IPS-18a (cell line): Measurements from ENCODE around the gene LRRC75B.

ENCODE experiments used
- H3K27ac ChIP-seq: one replicate; pipeline ENCODE4 v1.5.1; 2013; ENCODE audit warnings: low read length
- H3K27me3 ChIP-seq: one replicate; pipeline ENCODE4 v1.6.1; 2013; ENCODE audit warnings: mild to moderate bottlenecking, low read length; ENCODE audit not compliant: control insufficient read depth, insufficient read depth
- H3K36me3 ChIP-seq: one replicate; pipeline ENCODE4 v1.6.1; 2013; ENCODE audit warnings: low read depth, low read length; ENCODE audit not compliant: control insufficient read depth
- H3K4me1 ChIP-seq: one replicate; pipeline ENCODE4 v1.6.1; 2013; ENCODE audit warnings: low read depth, low read length; ENCODE audit not compliant: control insufficient read depth
- H3K4me3 ChIP-seq: one replicate; pipeline ENCODE4 v1.5.1; 2013; ENCODE audit warnings: low read length
- H3K9ac ChIP-seq: one replicate; pipeline ENCODE4 v1.6.1; 2013; ENCODE audit warnings: mild to moderate bottlenecking, low read length, moderate library complexity
- H3K9me3 ChIP-seq: one replicate; pipeline ENCODE4 v1.6.1; 2013; ENCODE audit warnings: low read depth, low read length; ENCODE audit not compliant: control insufficient read depth

Gene LRRC75B

DNA sequence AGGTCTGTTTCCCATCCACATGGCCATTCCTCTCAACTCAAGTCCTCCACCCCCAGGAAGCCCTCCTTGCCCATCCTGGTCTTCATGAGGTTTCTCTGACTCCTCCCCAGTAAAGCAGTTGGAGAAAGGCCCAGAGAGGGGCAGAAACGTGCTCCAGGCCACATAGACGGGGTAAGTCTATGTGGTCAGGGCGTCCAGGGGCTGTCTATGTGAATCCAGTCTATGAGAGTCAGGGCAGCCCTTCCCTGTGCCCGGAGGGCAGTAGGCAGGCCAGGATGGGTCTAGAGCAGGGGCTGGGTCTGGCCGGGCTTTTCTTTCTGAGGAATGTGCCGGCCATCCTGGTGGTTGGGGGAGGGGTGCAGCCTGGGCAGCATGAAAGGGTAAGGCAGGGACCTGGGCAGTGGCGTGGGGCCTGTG lies 49.7 kb downstream of the LRRC75B start:
- Histone ChIP-seq H3K27me3 (no peaks in the 10 kb centered on the region), H3K36me3 (peaks cover 56% of the 10 kb centered on the region), H3K27ac (no peak overlapping the region), H3K4me3 (no peak overlapping the region), H3K9me3 (no peaks in the 10 kb centered on the region), H3K4me1 (no peaks in the 10 kb centered on the region), H3K9ac (no peak overlapping the region)

DNA sequence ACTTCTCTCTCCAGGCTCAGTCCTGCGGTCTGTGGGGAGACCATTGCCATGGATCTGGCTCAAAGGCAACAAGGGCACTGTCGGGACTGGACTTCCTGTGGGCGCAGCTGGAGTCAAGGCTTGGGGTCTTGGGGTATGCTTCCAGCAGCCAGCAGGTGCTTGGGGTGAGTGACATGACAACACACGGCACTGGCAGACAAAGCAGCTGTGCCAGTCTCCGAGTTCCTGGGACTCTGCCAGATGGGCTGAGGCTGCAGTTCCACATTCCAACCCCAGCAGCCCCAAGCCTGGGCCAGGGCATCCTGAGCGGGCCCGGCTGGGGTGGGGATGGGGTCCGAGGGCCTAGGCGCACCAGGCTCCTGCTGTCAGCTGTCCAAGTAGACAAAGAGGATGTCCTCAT lies 50.2 kb downstream of the LRRC75B start:
- Histone ChIP-seq H3K36me3 (peaks cover 51% of the 10 kb centered on the region), H3K27ac (no peak overlapping the region), H3K9ac (no peak overlapping the region), H3K9me3 (no peaks in the 10 kb centered on the region), H3K4me1 (no peaks in the 10 kb centered on the region), H3K4me3 (no peak overlapping the region), H3K27me3 (no peaks in the 10 kb centered on the region)

DNA sequence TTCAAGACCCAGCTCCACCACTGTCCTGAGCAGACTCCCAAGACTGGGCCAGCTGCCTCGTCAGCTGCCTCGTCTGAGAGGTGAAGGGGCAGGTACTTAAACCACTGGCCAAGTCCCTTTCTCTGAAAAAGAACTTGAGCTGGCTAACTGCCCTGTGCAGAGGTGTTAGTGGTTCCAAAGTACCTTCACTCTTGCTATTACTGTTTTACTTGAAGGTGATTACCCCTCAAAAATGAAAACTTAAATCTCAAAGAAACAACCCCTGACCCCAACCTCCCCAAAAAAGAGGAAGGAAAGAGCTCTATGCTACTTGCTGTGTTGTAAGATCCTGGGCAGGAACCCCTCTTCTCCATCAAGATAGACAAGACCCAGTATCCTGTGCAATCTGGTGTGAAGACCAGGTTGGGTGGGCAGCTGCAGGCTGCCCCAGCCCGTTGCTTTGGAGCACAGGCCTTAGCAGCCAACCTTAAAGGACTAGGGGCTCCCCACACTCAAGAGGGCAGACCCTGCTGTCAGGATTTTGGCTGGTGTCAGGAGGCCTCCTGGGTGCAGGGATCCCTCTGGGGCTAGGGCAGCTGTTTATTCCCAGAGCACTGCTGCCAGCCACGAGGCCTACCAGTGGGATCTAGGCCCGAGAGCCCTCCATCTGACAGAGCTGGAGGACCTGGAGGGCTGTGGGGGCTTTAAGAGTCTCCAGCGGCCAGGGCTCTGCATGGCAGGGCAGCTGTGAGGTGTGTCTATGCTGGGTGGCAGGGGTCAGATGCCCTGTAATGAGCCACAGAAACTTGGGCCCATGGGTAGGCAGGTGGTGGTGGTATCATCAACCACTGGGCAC lies 51.0 kb downstream of the LRRC75B start:
- Histone ChIP-seq H3K9ac (no peak overlapping the region), H3K27me3 (no peaks in the 10 kb centered on the region), H3K9me3 (no peaks in the 10 kb centered on the region), H3K27ac (no peak overlapping the region), H3K4me3 (no peak overlapping the region), H3K4me1 (no peaks in the 10 kb centered on the region), H3K36me3 (peaks cover 44% of the 10 kb centered on the region)

DNA sequence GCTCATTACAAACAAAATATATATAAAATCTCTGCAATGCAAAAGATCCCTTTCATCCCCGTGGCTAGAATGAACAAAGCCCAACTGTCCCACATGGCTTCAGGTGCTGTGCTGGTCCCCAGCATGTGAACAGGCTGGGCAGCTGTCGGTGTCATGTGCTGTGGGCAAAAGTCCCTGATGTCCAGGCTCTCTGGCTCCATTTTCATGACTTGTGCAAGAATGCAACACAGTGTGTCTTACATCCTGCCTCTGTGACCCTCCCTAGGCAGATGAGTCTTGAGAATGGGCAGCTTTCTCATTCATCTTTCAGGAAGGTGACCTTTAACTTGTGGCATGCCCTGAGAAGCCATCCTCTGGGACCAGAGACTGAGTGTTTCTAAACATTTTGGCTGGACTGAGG lies 52.4 kb downstream of the LRRC75B start:
- H3K9ac ChIP-seq = no peak overlapping the region
- H3K36me3 ChIP-seq = peaks cover 37% of the 10 kb centered on the region
- H3K4me1 ChIP-seq = no peaks in the 10 kb centered on the region
- H3K4me3 ChIP-seq = no peak overlapping the region
- H3K9me3 ChIP-seq = no peaks in the 10 kb centered on the region
- H3K27me3 ChIP-seq = no peaks in the 10 kb centered on the region
- H3K27ac ChIP-seq = no peak overlapping the region

DNA sequence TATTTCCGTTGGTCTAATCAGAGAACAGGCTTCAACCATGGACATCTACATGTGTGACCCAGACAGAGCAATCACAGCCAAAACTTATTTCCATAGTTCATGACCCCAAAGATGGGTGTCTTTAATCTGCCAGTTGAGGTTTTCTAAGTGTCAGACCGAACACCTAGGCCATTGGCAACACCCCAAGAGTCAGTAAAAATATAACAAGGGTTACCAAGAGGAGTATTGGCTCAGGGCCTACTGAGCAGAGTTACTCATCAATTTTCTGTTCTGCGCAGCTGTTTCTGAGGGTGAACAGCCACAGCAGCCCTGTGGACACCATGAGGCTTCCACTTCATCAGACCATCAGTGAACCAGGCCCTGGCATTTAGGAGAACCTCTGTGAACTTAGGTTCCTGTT lies 56.8 kb downstream of the LRRC75B start:
- H3K27ac ChIP-seq = no peak overlapping the region
- no peaks in the 10 kb centered on the region for H3K9me3 ChIP-seq
- peaks cover 8% of the 10 kb centered on the region for H3K36me3 ChIP-seq
- H3K4me3 ChIP-seq = no peak overlapping the region
- H3K9ac ChIP-seq = no peak overlapping the region
- H3K4me1 ChIP-seq = no peaks in the 10 kb centered on the region
- no peaks in the 10 kb centered on the region for H3K27me3 ChIP-seq
